ENCODE data around the gene PLXNA2. TPM values are rescaled to one million over a fixed set of nuclear protein-coding genes. Genes with fewer than 3 reads are reported as not detected.

PLXNA2 gene
- total RNA-seq, 1 donor from 2014 or later: 38.3 TPM

DNA sequence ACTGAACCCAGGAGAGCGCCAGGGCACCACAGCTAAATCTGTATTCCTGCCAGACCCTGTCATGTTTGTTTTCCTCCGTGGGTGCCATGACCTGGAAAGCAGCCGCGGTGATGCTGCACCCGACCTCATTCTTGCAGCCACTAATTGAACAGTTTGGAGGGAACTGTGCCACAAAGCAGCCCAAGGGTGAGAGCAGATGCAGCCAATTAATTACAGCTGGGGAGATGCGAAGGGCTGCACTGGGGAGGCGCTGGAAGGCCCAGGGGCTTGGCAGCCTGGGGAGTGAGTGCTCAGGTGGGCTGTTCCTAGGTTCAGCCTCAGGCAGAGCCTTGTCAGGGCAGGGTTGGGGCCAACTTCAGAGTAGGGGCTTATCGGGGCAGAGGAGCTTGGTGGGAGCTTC lies 174.9 kb downstream of the PLXNA2 start:
- Histone ChIP-seq H3K4me1 (no peaks in the 10 kb centered on the region), H3K9me3 (no peaks in the 10 kb centered on the region), H3K27ac (no peak overlapping the region), H3K4me3 (no peak overlapping the region), H3K36me3 (no peaks in the 10 kb centered on the region), H3K27me3 (no peaks in the 10 kb centered on the region)
- intact Hi-C loops (cut with DNase I): no loop called here
- TF ChIP-seq, protein P1, sequence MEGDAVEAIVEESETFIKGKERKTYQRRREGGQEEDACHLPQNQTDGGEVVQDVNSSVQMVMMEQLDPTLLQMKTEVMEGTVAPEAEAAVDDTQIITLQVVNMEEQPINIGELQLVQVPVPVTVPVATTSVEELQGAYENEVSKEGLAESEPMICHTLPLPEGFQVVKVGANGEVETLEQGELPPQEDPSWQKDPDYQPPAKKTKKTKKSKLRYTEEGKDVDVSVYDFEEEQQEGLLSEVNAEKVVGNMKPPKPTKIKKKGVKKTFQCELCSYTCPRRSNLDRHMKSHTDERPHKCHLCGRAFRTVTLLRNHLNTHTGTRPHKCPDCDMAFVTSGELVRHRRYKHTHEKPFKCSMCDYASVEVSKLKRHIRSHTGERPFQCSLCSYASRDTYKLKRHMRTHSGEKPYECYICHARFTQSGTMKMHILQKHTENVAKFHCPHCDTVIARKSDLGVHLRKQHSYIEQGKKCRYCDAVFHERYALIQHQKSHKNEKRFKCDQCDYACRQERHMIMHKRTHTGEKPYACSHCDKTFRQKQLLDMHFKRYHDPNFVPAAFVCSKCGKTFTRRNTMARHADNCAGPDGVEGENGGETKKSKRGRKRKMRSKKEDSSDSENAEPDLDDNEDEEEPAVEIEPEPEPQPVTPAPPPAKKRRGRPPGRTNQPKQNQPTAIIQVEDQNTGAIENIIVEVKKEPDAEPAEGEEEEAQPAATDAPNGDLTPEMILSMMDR (IDR thresholded peaks at IDR 0.05): no peak
- TF ChIP-seq POLR2AphosphoS5 (IDR thresholded peaks at IDR 0.05; ENCODE audit: insufficient read depth in 1 of 2, low read depth in 1 of 2) (no peak), POLR2A (IDR thresholded peaks at IDR 0.05) (no peak)
- DNase-seq (ENCODE audit: extremely low spot score in 2 of 2): no peak

DNA sequence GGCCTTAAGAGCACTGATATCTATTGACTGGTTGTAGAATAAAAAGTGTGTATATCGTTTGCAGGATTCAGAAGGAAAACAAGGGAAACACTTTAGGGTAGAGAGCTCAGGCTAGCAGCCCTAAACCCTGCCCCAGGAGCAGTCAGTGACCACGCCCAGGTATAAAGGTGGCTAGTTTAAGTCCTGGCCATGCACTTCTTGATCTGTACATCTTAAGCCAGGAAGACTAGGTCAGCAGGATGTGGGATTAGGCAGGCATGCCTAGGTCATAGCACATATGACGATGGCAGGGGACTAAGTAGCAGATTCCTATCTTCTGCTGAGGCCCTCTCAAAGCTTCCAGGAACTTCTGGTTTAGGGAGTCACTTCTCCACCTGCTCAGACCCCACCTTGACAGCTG lies 175.3 kb downstream of the PLXNA2 start:
- Histone ChIP-seq H3K9me3 (no peaks in the 10 kb centered on the region), H3K36me3 (no peaks in the 10 kb centered on the region), H3K4me1 (no peaks in the 10 kb centered on the region), H3K27ac (no peak overlapping the region), H3K4me3 (no peak overlapping the region), H3K27me3 (no peaks in the 10 kb centered on the region)
- no peak for DNase-seq (ENCODE audit: extremely low spot score in 2 of 2)
- TF ChIP-seq, protein P1 (IDR thresholded peaks at IDR 0.05): no peak
- TF ChIP-seq POLR2A (IDR thresholded peaks at IDR 0.05): no peak
- TF ChIP-seq POLR2AphosphoS5 (IDR thresholded peaks at IDR 0.05; ENCODE audit: insufficient read depth in 1 of 2, low read depth in 1 of 2): no peak
- intact Hi-C loops (cut with DNase I): no loop called here

DNA sequence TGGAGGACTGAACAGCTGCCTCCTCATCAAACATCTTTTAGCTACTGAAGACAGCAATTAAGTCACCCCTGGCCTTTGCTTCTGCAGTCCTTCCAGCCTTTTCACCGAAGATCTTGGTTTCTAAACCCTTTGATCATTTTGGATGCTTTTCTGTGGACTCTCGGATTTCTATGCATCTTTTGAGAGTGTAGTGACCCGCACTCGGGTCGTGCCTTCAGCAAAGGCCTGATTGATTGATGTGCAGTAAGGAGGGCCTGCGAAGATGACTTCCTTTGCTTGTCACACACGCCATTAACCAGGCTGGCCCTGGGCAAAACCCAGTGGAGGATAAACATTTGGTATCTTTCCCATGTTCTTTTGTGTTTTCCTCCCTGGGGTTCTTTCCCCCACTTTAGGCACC lies 175.8 kb downstream of the PLXNA2 start:
- H3K27me3 ChIP-seq: no peaks in the 10 kb centered on the region
- no peak for DNase-seq (ENCODE audit: extremely low spot score in 2 of 2)
- no peak overlapping the region for H3K27ac ChIP-seq
- intact Hi-C loops (cut with DNase I): no loop called here
- no peak overlapping the region for H3K4me3 ChIP-seq
- H3K36me3 ChIP-seq: no peaks in the 10 kb centered on the region
- TF ChIP-seq, protein P1 (IDR thresholded peaks at IDR 0.05): no peak
- TF ChIP-seq POLR2AphosphoS5 (IDR thresholded peaks at IDR 0.05; ENCODE audit: insufficient read depth in 1 of 2, low read depth in 1 of 2) (no peak), POLR2A (IDR thresholded peaks at IDR 0.05) (no peak)
- H3K9me3 ChIP-seq: no peaks in the 10 kb centered on the region
- no peaks in the 10 kb centered on the region for H3K4me1 ChIP-seq

DNA sequence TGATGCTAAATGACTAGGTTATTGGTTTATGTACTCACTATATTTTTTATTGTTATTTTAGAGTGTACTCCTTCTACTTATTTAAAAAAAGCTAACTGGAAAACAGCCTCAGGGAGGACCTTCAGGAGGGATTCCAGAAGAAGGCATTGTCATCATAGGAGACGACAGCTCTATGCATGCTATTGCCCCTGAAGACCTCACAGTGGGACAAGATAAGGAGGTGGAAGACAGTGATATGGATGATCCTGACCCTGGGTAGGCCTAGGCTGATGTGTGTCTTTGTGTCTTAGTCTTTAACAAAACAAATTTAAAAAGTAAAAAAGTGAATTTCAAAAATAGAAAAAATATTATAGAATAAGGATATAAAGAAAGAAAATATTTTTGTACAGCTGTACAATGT lies 177.6 kb downstream of the PLXNA2 start:
- H3K27ac ChIP-seq: no peak overlapping the region
- H3K36me3 ChIP-seq: no peaks in the 10 kb centered on the region
- intact Hi-C loops (cut with DNase I): no loop called here
- H3K9me3 ChIP-seq: no peaks in the 10 kb centered on the region
- TF ChIP-seq, protein P1 (IDR thresholded peaks at IDR 0.05): no peak
- TF ChIP-seq POLR2AphosphoS5 (IDR thresholded peaks at IDR 0.05; ENCODE audit: insufficient read depth in 1 of 2, low read depth in 1 of 2) (no peak), POLR2A (IDR thresholded peaks at IDR 0.05) (no peak)
- H3K4me1 ChIP-seq: no peaks in the 10 kb centered on the region
- no peaks in the 10 kb centered on the region for H3K27me3 ChIP-seq
- DNase-seq (ENCODE audit: extremely low spot score in 2 of 2): no peak
- H3K4me3 ChIP-seq: no peak overlapping the region

DNA sequence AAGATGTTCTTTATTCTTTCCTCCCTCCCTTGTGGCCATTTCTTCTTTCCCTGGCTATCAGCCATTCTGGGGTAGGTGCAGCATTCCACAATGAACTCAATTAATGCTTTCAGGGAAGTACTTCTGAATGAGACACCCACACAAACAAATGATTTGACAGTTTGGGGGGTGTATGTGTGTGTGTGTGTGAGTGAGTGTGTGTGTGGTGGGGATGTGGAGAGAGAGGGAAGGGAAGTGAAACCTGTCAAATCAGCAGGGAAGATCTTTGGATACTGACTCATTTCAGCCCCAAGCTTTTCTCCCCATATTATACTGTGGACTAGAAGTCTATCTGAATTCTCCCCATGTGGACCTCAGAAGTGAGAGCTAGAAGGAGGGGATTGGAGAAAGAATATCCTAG lies 178.3 kb downstream of the PLXNA2 start:
- Histone ChIP-seq H3K27me3 (no peaks in the 10 kb centered on the region), H3K9me3 (no peaks in the 10 kb centered on the region), H3K4me1 (no peaks in the 10 kb centered on the region), H3K4me3 (no peak overlapping the region), H3K27ac (no peak overlapping the region), H3K36me3 (no peaks in the 10 kb centered on the region)
- no peak for DNase-seq (ENCODE audit: extremely low spot score in 2 of 2)
- no peak for TF ChIP-seq POLR2A (IDR thresholded peaks at IDR 0.05)
- intact Hi-C loops (cut with DNase I): no loop called here

DNA sequence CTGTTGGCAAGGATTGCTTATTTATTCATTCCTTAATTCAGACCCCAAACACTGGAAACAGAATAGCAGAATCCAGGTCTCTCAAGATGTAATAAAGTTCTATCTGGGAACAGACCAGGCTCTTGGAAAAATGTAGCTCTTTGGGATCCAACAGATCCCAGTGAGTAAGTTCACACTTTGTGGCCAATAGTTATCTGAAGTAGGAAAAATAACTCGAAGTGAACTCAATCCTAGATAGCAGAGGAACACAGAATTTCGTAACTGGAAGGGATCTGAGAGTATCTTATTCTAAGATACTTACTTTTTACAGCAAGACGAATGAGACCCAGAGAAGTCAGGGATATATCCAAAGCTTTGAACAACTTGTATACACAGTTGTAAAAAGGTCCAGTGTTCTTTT lies 182.6 kb downstream of the PLXNA2 start:
- H3K4me3 ChIP-seq: no peak overlapping the region
- H3K27me3 ChIP-seq: no peaks in the 10 kb centered on the region
- H3K9me3 ChIP-seq: no peaks in the 10 kb centered on the region
- intact Hi-C loops (cut with DNase I): no loop called here
- TF ChIP-seq POLR2AphosphoS5 (IDR thresholded peaks at IDR 0.05; ENCODE audit: insufficient read depth in 1 of 2, low read depth in 1 of 2) (no peak), POLR2A (IDR thresholded peaks at IDR 0.05) (no peak)
- TF ChIP-seq, protein P1 (IDR thresholded peaks at IDR 0.05): no peak
- H3K36me3 ChIP-seq: no peaks in the 10 kb centered on the region
- H3K4me1 ChIP-seq: no peaks in the 10 kb centered on the region
- DNase-seq (ENCODE audit: extremely low spot score in 2 of 2): no peak
- H3K27ac ChIP-seq: no peak overlapping the region

All from vagina (tissue), 2 donors.